Ovary (tissue), 3 donors: ENCODE data around the gene SDF4.

Experiments used
- CTCF ChIP-seq, 3 donors: fragments of 450-650 bp in 2 of 3; fragments of 200-600 bp in 1 of 3; IDR thresholded peaks; one replicate each; pipeline versions ENCODE4 v1.5.1 to v1.8.0; 2016 to 2022; ENCODE audit warnings: antibody characterized with exemption in 3 of 3, mild to moderate bottlenecking in 1 of 3
- EP300 ChIP-seq: sonication (generic); formaldehyde crosslinking; IDR thresholded peaks from one replicate; pipeline ENCODE4 v1.6.1; 2017; ENCODE audit warnings: antibody characterized with exemption
- POLR2A ChIP-seq: fragments of 450-650 bp; IDR thresholded peaks from one replicate; pipeline ENCODE4 v1.6.1; 2017; ENCODE audit warnings: antibody characterized with exemption, mild to moderate bottlenecking, moderate library complexity
- donor health status: DM: no; HTN: no; CAD: no.

GRCh38 chr1:1199141-1199960 is 32.5 kb downstream of the SDF4 start:
- TF ChIP-seq CTCF (IDR thresholded peaks at IDR 0.05) (no peak), POLR2A (no peak), EP300 (no peak)
